Neuronal stem cell (in vitro differentiated cells): Measurements from ENCODE around the gene CT45A5.
"Not testable (repeated sequence)": the region's sequence is repeated elsewhere in the genome, so short reads cannot be mapped to it uniquely, and the experiment has no call there.

Source experiments
- DNase-seq: peaks from one replicate; pipeline ENCODE4 v3.0.0-alpha.2; 2013; ENCODE audit warnings: low spot score
- H2AFZ ChIP-seq: one replicate; pipeline ENCODE4 v1.6.1; 2013; ENCODE audit warnings: mild to moderate bottlenecking, low read length, inconsistent platforms
- H2AK5ac ChIP-seq: 2 replicates; pipeline ENCODE4 v1.6.1; 2013; ENCODE audit warnings: low read depth, mild to moderate bottlenecking, inconsistent platforms, low read length, moderate library complexity, mixed read lengths
- H2BK120ac ChIP-seq: 2 replicates; pipeline ENCODE4 v1.6.1; 2013; ENCODE audit warnings: low read depth, mild to moderate bottlenecking, inconsistent platforms, low read length, moderate library complexity, mixed read lengths
- H2BK12ac ChIP-seq: one replicate; pipeline ENCODE4 v1.6.1; 2013; ENCODE audit warnings: low read length, inconsistent platforms
- H2BK15ac ChIP-seq: 2 replicates; pipeline ENCODE4 v1.6.1; 2013; ENCODE audit warnings: mild to moderate bottlenecking, low read length, inconsistent platforms, mixed read lengths
- H2BK5ac ChIP-seq: one replicate; pipeline ENCODE4 v1.6.1; 2013; ENCODE audit warnings: inconsistent platforms, mild to moderate bottlenecking, low read length, moderate library complexity
- H3K14ac ChIP-seq: one replicate; pipeline ENCODE4 v1.6.1; 2013; ENCODE audit warnings: low read length, inconsistent platforms
- H3K18ac ChIP-seq: 2 replicates; pipeline ENCODE4 v1.6.1; 2013; ENCODE audit warnings: low read length, inconsistent platforms
- H3K23ac ChIP-seq: 2 replicates; pipeline ENCODE4 v1.6.1; 2013; ENCODE audit warnings: low read depth, mild to moderate bottlenecking, mixed read lengths, low read length, inconsistent platforms; ENCODE audit not compliant: poor library complexity
- H3K27ac ChIP-seq: replicated peaks from 3 replicates; pipeline ENCODE4 v1.5.1; 2013; ENCODE audit warnings: low read length, inconsistent platforms
- H3K27me3 ChIP-seq, 3 experiments: 2 replicates each; pipeline ENCODE4 v1.6.1; 2013; ENCODE audit warnings: low read length in 3 of 3, mild to moderate bottlenecking in 2 of 3, inconsistent platforms in 1 of 3, low read depth in 1 of 3, mixed read lengths in 1 of 3, moderate library complexity in 1 of 3; ENCODE audit not compliant: control insufficient read depth in 3 of 3, insufficient read depth in 3 of 3
- H3K36me3 ChIP-seq, 2 donors: replicated peaks in 1 of 2; 2 replicates each; pipeline ENCODE4 v1.6.1; 2013; ENCODE audit warnings: low read length in 2 of 2; ENCODE audit not compliant: control insufficient read depth in 2 of 2, insufficient read depth in 2 of 2
- H3K4ac ChIP-seq: 2 replicates; pipeline ENCODE4 v1.6.1; 2013; ENCODE audit warnings: inconsistent platforms, mild to moderate bottlenecking, low read length, moderate library complexity
- H3K4me1 ChIP-seq, 2 donors: 1 replicate in 1 of 2; 2 replicates in 1 of 2; pipeline ENCODE4 v1.6.1; 2013; ENCODE audit warnings: low read length in 2 of 2, low read depth in 1 of 2; ENCODE audit not compliant: control insufficient read depth in 2 of 2, insufficient read depth in 1 of 2
- H3K4me2 ChIP-seq: one replicate; pipeline ENCODE4 v1.6.1; 2013; ENCODE audit warnings: mild to moderate bottlenecking, low read length, inconsistent platforms; ENCODE audit not compliant: insufficient read depth, poor library complexity, severe bottlenecking
- H3K4me3 ChIP-seq, 2 donors: 2 replicates each; pipeline ENCODE4 v1.5.1; 2013; ENCODE audit warnings: low read length in 2 of 2, mild to moderate bottlenecking in 2 of 2, inconsistent platforms in 1 of 2, moderate library complexity in 1 of 2
- H3K79me1 ChIP-seq: one replicate; pipeline ENCODE4 v1.6.1; 2013; ENCODE audit warnings: low read depth, mild to moderate bottlenecking, inconsistent platforms, low read length, moderate library complexity
- H3K9ac ChIP-seq: one replicate; pipeline ENCODE4 v1.6.1; 2013; ENCODE audit warnings: mild to moderate bottlenecking, low read depth, low read length, inconsistent platforms; ENCODE audit not compliant: poor library complexity
- H3K9me3 ChIP-seq, 2 donors: replicated peaks in 1 of 2; 2 replicates each; pipeline versions ENCODE3 to v1.6.1; 2013; ENCODE audit warnings: low read length in 2 of 2, mild to moderate bottlenecking in 2 of 2, inconsistent platforms in 1 of 2, low read depth in 1 of 2, mixed read lengths in 1 of 2, moderate library complexity in 1 of 2; ENCODE audit not compliant: control insufficient read depth in 2 of 2, insufficient read depth in 1 of 2
- H4K8ac ChIP-seq: one replicate; pipeline ENCODE4 v1.6.1; 2013; ENCODE audit warnings: low read depth, mild to moderate bottlenecking, inconsistent platforms, low read length, moderate library complexity
- H4K91ac ChIP-seq: one replicate; pipeline ENCODE4 v1.6.1; 2013; ENCODE audit warnings: low read length, low read depth, mild to moderate bottlenecking, inconsistent platforms; ENCODE audit not compliant: poor library complexity
- WGBS, 2 donors: extraction: QIAGEN DNeasy Blood & Tissue Kit; methylation state at CpG; one replicate each; pipeline ENCODE4 v1.1.7; 2013; ENCODE audit warnings: missing lambda C conversion rate in 2 of 2, mixed read lengths in 1 of 2; ENCODE audit not compliant: insufficient read length in 2 of 2, insufficient replicate concordance in 1 of 2; ENCODE audit errors: extremely low coverage in 2 of 2; 5-methylcytosine and 5-hydroxymethylcytosine counted together

The CT45A5 gene

DNA sequence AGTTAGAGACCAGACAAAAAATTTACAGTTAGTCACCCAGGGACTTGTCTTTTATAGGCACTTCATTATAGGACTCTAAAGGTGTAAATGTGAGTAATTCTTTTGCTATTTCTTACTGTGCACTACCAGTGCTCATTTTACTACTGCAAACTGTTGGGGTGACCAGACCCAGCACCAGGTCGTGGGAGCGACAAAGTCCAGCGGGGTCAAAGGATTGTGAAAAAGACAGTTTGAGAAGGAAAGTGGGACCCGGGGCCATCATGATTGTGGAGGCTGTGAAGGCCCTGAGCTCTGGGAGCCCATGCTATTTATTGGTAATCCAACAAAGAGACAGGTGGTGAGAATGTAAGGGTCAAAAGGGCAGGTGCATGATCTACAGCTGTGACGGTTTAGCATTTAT lies 50.6 kb downstream of the CT45A5 start:
- not testable (repeated sequence) for H3K4me2 ChIP-seq, H3K9ac ChIP-seq, H3K4ac ChIP-seq, H3K27me3 ChIP-seq, H4K8ac ChIP-seq, H2AFZ ChIP-seq, H2BK120ac ChIP-seq, H3K4me1 ChIP-seq, H2AK5ac ChIP-seq, H3K27ac ChIP-seq, H3K4me3 ChIP-seq, H3K79me1 ChIP-seq, H3K23ac ChIP-seq, H3K9me3 ChIP-seq, H3K36me3 ChIP-seq, DNase-seq, H3K18ac ChIP-seq, H2BK5ac ChIP-seq, H2BK15ac ChIP-seq, H3K14ac ChIP-seq, H4K91ac ChIP-seq, H2BK12ac ChIP-seq
- no CpG with 5 or more reads among the region's 5 CpGs for WGBS, 2 donors
